Keratinocyte (primary cell): ENCODE measurements around the gene ALOX5AP.

Source experiments
- EZH2 ChIP-seq: IDR thresholded peaks from one replicate; pipeline ENCODE4 v1.6.1; 2012; ENCODE audit warnings: inconsistent platforms, mild to moderate bottlenecking, low read length, moderate library complexity
- TF ChIP-seq, protein P1 (sequence below), 3 experiments: IDR thresholded peaks in 1 of 3; conservative IDR thresholded peaks in 1 of 3; optimal IDR thresholded peaks in 1 of 3; 2 replicates in 2 of 3; 3 replicates in 1 of 3; pipeline versions ENCODE3 to v1.5.1; 2011; ENCODE audit warnings: low read length in 3 of 3, mild to moderate bottlenecking in 3 of 3, moderate library complexity in 2 of 3, control low read depth in 1 of 3, inconsistent platforms in 1 of 3; ENCODE audit not compliant: insufficient read depth in 2 of 3; ENCODE audit errors: extremely low read depth in 1 of 3

DNA sequence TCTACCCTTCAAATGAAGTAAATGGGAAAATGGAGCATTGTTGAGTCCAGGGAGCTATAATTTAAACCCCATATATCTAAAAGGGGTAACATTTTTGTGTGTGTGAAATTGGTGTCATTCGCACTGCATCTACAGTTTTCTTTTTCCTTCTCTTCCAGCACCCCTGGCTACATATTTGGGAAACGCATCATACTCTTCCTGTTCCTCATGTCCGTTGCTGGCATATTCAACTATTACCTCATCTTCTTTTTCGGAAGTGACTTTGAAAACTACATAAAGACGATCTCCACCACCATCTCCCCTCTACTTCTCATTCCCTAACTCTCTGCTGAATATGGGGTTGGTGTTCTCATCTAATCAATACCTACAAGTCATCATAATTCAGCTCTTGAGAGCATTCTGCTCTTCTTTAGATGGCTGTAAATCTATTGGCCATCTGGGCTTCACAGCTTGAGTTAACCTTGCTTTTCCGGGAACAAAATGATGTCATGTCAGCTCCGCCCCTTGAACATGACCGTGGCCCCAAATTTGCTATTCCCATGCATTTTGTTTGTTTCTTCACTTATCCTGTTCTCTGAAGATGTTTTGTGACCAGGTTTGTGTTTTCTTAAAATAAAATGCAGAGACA, 28.6 kb downstream of the ALOX5AP start:
- TF ChIP-seq, protein P1, sequence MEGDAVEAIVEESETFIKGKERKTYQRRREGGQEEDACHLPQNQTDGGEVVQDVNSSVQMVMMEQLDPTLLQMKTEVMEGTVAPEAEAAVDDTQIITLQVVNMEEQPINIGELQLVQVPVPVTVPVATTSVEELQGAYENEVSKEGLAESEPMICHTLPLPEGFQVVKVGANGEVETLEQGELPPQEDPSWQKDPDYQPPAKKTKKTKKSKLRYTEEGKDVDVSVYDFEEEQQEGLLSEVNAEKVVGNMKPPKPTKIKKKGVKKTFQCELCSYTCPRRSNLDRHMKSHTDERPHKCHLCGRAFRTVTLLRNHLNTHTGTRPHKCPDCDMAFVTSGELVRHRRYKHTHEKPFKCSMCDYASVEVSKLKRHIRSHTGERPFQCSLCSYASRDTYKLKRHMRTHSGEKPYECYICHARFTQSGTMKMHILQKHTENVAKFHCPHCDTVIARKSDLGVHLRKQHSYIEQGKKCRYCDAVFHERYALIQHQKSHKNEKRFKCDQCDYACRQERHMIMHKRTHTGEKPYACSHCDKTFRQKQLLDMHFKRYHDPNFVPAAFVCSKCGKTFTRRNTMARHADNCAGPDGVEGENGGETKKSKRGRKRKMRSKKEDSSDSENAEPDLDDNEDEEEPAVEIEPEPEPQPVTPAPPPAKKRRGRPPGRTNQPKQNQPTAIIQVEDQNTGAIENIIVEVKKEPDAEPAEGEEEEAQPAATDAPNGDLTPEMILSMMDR (optimal IDR thresholded peaks at IDR 0.05 in 1 of 3, IDR thresholded peaks at IDR 0.05 in 1 of 3, conservative IDR thresholded peaks at IDR 0.05 in 1 of 3; ENCODE audit: extremely low read depth in 1 of 3, insufficient read depth in 2 of 3, low read length in 3 of 3) = no peak
- TF ChIP-seq EZH2 = no peak
